Endodermal cell (in vitro differentiated cells): ENCODE data around the gene LAYN. TPM values are rescaled to one million over a fixed set of nuclear protein-coding genes. Genes with fewer than 3 reads are reported as not detected.

Source experiments
- DNase-seq: peaks from one replicate; pipeline ENCODE4 v3.0.0-alpha.2; 2017
- H3K27ac ChIP-seq: 2 replicates; pipeline ENCODE4 v1.5.1; 2013; ENCODE audit warnings: mild to moderate bottlenecking, low read depth, low read length, moderate library complexity
- H3K27me3 ChIP-seq: 2 replicates; pipeline ENCODE4 v1.6.1; 2013; ENCODE audit warnings: mild to moderate bottlenecking, low read length, moderate library complexity; ENCODE audit not compliant: insufficient read depth, control insufficient read depth, poor library complexity, severe bottlenecking
- H3K36me3 ChIP-seq: 2 replicates; pipeline ENCODE4 v1.7.0; 2013; ENCODE audit warnings: mild to moderate bottlenecking, low read length, moderate library complexity; ENCODE audit not compliant: control insufficient read depth, insufficient read depth
- H3K4me1 ChIP-seq: one replicate; pipeline ENCODE4 v1.7.0; 2013; ENCODE audit warnings: low read length; ENCODE audit not compliant: control insufficient read depth, insufficient read depth
- H3K4me3 ChIP-seq: 2 replicates; pipeline ENCODE4 v1.5.1; 2013; ENCODE audit warnings: mild to moderate bottlenecking, low read length, moderate library complexity
- H3K9ac ChIP-seq: 2 replicates; pipeline ENCODE4 v1.6.1; 2013; ENCODE audit warnings: mild to moderate bottlenecking, low read length, moderate library complexity; ENCODE audit not compliant: poor library complexity, severe bottlenecking; ENCODE audit errors: extremely low read depth
- H3K9me3 ChIP-seq: 2 replicates; pipeline ENCODE4 v1.6.1; 2013; ENCODE audit warnings: mild to moderate bottlenecking, low read length, moderate library complexity; ENCODE audit not compliant: control insufficient read depth
- H3K27ac Mint-ChIP-seq: 2 replicates; pipeline ENCODE4 v1.8.0; 2020; ENCODE audit warnings: mixed read lengths
- H3K27me3 Mint-ChIP-seq: 2 replicates; pipeline ENCODE4 v1.8.0; 2021; ENCODE audit warnings: mild to moderate bottlenecking, mixed read lengths; ENCODE audit not compliant: insufficient read depth
- H3K36me3 Mint-ChIP-seq: 2 replicates; pipeline ENCODE4 v1.8.0; 2020; ENCODE audit warnings: low read depth, mixed read lengths
- H3K4me1 Mint-ChIP-seq: 2 replicates; pipeline ENCODE4 v1.8.0; 2020; ENCODE audit warnings: mixed read lengths
- H3K4me3 Mint-ChIP-seq: 2 replicates; pipeline ENCODE4 v1.8.0; 2020; ENCODE audit warnings: mild to moderate bottlenecking, moderate library complexity, mixed read lengths
- H3K9me3 Mint-ChIP-seq: 2 replicates; pipeline ENCODE4 v1.8.0; 2020; ENCODE audit warnings: mild to moderate bottlenecking, mixed read lengths
- CTCF ChIP-seq: fragments of 200-600 bp; sonication (generic); conservative IDR thresholded peaks from 2 replicates; pipeline ENCODE4 v1.5.0; 2021; ENCODE audit warnings: antibody characterized with exemption, mild to moderate bottlenecking
- WGBS, 2 experiments: methylation state at CpG; one replicate each; pipeline versions ENCODE4 v1.1.5 to v1.1.7; 2013; ENCODE audit warnings: missing lambda C conversion rate in 2 of 2, mixed read lengths in 1 of 2; ENCODE audit not compliant: insufficient coverage in 1 of 2, insufficient read length in 1 of 2; 5-methylcytosine and 5-hydroxymethylcytosine counted together
- total RNA-seq, 2 donors: library from RNA; stranded (reverse); fragmentation: NEBNext Ultra II Directional in 1 of 2; extraction: Animal tissue kit (Norgen Biotek cat#: 25700) in 1 of 2; gene quantifications; 2 replicates in 1 of 2; 3 replicates in 1 of 2; pipeline ENCODE4 v1.2.1, GENCODE V29; 2021

The LAYN gene
- total RNA-seq, 2 donors from 2014 or later = 1.1 to 1.5 TPM

GRCh38 chr11:111582163-111582562 lies 41.6 kb downstream of the LAYN start:
- no peaks in the 10 kb centered on the region for H3K9me3 ChIP-seq
- H3K4me1 ChIP-seq = peaks cover 3% of the 10 kb centered on the region
- H3K27me3 Mint-ChIP-seq = no peaks in the 10 kb centered on the region
- no peak overlapping the region for H3K9ac ChIP-seq
- no peak overlapping the region for H3K27ac ChIP-seq
- no peak overlapping the region for H3K4me3 Mint-ChIP-seq
- H3K27me3 ChIP-seq = no peaks in the 10 kb centered on the region
- no peak overlapping the region for H3K4me3 ChIP-seq
- TF ChIP-seq CTCF = no peak
- H3K4me1 Mint-ChIP-seq = peaks cover 22% of the 10 kb centered on the region
- H3K36me3 ChIP-seq = no peaks in the 10 kb centered on the region
- peaks cover 9% of the 10 kb centered on the region for H3K9me3 Mint-ChIP-seq
- H3K36me3 Mint-ChIP-seq = no peaks in the 10 kb centered on the region
- DNase-seq = no peak
- no peak overlapping the region for H3K27ac Mint-ChIP-seq

GRCh38 chr11:111582881-111583280 lies 42.4 kb downstream of the LAYN start:
- 89 to 100% methylated on average over 1 to 4 of the region's 4 CpGs for WGBS, 2 experiments
- Histone ChIP-seq H3K27me3 (no peaks in the 10 kb centered on the region), H3K4me1 (peaks cover 3% of the 10 kb centered on the region), H3K4me3 (no peak overlapping the region), H3K9me3 (peaks cover 2% of the 10 kb centered on the region), H3K9ac (no peak overlapping the region), H3K36me3 (no peaks in the 10 kb centered on the region), H3K27ac (no peak overlapping the region)
- DNase-seq = no peak
- Mint-ChIP-seq H3K4me3 (no peak overlapping the region), H3K27me3 (no peaks in the 10 kb centered on the region), H3K9me3 (peaks cover 6% of the 10 kb centered on the region), H3K4me1 (peaks cover 22% of the 10 kb centered on the region), H3K36me3 (no peaks in the 10 kb centered on the region), H3K27ac (no peak overlapping the region)
- no peak for TF ChIP-seq CTCF

- no peak for DNase-seq
- Histone ChIP-seq H3K4me1 (peaks cover 4% of the 10 kb centered on the region), H3K9ac (no peak overlapping the region), H3K36me3 (no peaks in the 10 kb centered on the region), H3K27ac (no peak overlapping the region), H3K4me3 (no peak overlapping the region), H3K27me3 (no peaks in the 10 kb centered on the region), H3K9me3 (peaks cover 5% of the 10 kb centered on the region)
- Mint-ChIP-seq H3K27ac (no peak overlapping the region), H3K36me3 (no peaks in the 10 kb centered on the region), H3K27me3 (no peaks in the 10 kb centered on the region), H3K4me3 (no peak overlapping the region), H3K4me1 (peaks cover 28% of the 10 kb centered on the region), H3K9me3 (peaks cover 7% of the 10 kb centered on the region)
- no peak for TF ChIP-seq CTCF
- WGBS, 2 experiments = 99 to 100% methylated on average over 1 to 2 of the region's 2 CpGs
Observed at GRCh38 chr11:111585371-111585770, 44.9 kb downstream of the LAYN start.
